Measurements from ENCODE around the gene TEX11.
"Not testable (repeated sequence)": the region's sequence is repeated elsewhere in the genome, so short reads cannot be mapped to it uniquely, and the experiment has no call there.

TEX11 gene

DNA sequence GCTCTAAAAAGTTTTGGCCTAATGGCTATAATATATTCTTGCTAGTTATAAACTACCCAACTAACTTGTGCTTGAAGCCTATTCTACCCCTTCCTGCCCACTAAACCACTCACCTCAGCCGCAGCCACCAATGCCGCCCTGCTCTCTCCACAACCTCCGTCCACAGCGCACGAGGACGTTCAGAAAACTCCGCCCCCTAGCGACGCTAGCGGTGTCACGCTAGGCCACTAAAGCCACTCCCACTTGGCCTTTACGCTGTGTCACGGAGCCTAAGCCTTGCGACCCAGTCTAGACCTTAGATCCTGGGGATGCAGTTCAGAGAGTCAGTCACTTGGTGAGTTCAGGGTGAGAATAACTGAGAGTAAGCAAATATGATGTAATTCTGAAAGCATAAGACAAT, at the start of gene TEX11:
Gene TEX11, minus strand, starts transcription at position 171 of the 400 bp plus-strand sequence. CDS start 922 bp downstream, outside the sequence.
- DNase-seq, result no peak

DNA sequence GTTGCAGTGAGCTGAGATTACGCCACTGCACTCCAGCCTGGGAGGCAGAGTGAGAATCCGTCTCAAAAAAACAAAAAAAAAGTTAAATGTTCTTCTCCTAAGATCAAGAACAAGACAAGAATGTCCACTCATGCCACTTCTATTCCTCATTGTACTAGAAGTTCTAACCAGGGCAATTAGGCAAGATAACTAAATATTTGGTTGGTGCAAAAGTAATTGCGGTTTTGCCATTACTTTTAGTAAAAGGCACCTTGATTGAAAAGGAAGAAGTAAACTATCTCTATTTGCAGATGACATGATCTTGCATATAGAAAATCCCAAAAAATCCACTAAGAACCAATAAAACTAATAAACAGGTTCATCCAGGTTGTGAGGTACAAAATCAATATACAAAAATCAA, 46.4 kb upstream of the TEX11 start:
- no peak for DNase-seq

DNA sequence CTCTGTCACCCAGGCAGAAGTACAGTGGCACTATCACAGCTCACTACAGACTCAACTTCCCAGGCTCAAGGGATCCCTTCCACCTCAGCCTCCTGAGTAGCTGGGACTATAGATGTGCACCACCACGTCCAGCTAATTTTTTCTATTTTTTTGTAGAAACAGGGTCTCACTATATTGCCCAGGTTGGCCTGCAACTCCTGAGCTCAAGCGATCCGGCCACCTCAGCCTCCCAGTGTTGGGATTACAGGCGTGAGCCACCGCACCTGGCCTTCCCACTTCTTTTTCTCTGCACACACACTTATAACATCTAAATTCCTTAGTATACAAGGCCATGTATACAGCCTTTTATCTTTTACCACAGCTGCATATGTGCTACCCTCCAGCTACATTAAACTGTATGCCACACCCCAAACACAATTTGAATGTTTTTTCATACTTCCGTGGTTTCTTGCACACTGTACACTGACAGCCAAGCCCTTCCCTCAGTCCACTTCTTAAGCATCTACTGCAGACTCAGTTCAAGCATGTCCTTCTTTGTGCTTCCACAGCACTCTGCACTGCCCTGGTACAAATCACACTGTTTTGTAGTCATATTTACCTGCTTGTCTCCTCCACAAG, 15.9 kb upstream of the TEX11 start:
- no peak for DNase-seq

DNA sequence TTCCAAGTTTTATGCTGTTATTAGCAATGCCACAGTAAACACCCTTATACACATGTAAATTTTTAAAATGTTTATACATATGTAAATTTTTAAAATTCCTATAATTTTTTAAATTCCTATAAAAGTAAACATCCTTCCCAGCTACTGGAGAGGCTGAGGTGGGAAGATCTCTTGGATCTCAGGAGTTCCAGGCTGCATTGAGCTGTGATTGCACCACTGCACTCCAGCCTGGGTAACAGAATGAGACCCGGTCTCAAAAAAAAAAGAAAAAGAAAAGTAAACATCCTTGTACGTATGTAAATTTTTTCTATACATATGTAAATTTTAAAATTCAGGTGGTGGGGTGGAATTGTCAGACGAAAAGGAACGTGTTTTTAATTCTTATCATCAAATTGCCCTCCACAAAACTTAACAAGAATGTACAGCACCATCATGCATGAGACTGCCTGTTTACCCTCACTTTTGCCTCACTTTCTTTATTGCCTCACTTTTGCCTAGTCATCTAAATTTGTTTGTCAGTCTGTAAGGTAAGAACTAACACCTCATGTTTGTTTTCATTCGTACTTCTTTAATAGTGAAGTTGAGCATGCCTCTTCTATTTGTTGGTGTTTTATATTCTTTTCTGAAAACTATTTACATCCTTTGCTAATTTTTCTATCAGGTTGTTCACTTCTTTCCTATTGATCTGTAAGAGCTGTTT, 14.4 kb upstream of the TEX11 start:
- DNase-seq, result no peak

DNA sequence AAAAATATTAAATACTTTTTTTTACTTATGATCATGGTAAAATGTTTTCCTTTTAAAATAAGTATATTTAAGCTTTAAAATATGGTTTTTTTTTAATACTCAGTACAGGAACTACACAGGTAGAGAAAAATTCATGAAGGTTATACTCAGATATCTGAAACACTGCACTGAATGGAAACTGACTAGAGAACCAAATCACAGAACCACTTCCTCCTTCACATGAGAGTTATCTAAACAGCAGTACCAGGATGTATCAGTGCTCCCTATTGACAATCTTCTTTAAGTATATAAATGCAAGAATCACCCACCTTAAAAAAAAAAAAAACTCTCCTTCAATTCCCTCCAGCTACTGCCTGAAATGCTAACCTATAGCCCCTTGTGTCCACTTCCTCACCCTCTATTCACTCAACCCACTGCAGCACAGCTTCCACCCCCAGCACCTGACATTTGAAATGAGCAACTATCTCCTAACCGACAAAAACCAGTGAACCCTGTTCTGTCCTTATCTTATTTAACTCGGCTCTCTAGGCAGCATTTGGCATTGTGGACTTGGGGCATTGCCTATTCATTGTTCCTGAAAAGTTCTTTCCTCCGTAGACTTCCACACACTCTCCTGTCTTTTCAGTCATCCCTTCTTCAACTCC, 13.3 kb upstream of the TEX11 start:
- no peak for DNase-seq

DNA sequence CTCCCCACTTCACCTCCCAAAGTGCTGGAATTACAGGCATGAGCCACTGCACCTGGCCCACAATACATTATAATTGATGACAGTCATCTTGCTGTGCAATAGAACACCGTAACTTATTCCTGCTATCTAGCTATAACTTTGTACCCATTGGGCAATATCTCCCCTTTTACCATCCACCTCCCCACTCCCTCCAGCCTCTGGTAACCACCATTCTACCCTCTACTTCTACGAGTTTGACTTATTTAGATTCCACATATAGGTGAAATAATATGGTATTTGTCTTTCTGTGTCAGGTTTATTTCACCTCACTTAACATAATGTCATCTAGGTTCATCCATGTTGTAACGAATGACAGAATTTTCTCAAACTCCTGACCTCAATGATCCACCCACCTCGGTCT, 8.2 kb upstream of the TEX11 start:
- no peak for DNase-seq

DNA sequence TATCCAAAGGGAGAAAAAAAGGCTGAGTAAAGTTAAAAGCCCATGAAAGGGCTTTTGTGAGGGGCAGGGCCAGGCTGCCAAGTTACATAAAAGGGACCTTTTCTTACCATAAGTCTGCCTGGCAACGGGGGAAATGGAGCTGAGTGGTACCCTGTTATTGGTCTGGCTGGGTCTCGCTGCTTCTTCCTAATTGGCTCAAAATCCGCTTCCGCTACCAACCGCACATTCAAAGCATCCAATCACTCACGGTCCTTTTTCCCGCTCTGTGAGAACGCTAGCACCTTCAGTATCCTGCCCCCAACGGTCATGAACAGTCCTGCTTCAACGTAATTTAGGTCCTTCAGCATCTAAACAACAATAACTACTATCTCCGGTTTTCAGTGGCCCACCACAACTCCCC, 611 bp downstream of the TEX11 start:
- DNase-seq, result no peak

DNA sequence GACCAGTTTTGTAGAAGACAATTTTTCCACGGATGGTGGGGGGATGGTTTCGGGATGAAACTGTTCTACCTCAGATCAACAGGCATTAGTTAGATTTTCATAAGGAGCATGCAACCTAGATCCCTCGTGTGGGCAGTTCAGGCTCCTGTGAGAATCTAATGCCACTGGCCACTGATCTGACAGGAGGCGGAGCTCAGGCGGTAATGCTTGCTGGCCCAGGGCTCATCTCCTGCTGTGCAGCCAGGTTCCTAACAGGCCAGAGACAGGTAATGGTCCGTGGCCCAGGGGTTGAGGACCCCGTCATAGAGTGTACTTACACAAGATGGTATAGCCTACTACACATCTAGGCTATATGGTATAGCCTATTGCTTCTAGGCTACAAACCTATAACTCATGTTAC, 7.0 kb downstream of the TEX11 start:
- DNase-seq, result no peak

DNA sequence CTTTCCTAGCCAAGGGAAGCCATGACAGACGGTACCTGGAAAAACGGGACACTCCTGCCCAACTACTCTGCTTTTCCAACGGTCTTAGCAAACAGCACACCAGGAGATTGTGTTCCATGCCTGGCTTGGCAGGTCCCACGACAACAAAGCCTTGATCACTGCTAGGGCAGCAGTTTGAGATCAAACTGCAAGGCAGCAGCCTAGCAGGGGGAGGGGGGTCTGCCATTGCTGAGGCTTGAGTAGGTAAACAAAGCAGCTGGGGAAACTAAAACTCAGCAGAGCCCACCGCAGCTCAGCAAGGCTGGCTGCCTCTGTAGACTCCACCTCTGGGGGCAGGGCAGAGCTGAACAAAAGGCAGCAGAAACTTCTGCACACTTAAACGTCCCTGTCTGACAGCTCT, 18.1 kb downstream of the TEX11 start:
- DNase-seq, result not testable (repeated sequence)

DNA sequence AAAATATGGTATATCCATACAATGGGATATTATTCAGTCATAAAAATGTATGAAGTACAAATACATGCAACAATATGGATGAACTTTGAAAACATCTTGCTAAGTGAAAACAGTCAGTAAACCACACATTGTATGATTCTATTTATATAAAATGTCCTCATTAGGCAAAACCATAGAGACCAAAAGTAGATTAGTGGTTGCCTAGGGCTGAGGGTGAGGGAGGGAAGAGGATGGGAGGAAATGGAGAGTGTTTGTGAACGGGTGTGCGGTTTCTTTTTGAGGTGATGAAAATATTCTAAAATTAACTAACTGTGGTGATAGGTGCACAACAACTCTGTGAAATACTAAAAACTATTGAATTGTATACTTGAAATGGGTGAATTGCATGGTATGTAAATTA, 29.6 kb downstream of the TEX11 start:
- DNase-seq, result no peak

DNA sequence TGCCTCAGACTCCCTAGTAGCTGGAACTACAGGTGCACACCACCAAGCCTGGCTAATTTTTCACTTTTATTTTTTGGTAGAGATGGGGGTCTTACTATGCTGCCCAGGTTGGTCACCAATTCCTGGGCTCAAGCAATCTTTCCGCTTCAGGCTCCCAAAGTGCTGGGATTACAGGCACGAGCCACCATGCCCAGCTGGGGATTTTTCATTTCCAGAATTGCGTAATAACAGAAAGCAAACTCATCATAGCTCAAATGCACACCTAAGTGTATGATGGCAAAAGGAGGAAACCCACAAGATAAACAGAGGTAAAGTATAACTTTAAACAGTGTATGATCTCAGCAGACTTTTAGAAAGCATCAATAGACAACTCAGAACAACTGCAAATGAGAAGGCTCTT, 56.2 kb downstream of the TEX11 start:
- no peak for DNase-seq

DNA sequence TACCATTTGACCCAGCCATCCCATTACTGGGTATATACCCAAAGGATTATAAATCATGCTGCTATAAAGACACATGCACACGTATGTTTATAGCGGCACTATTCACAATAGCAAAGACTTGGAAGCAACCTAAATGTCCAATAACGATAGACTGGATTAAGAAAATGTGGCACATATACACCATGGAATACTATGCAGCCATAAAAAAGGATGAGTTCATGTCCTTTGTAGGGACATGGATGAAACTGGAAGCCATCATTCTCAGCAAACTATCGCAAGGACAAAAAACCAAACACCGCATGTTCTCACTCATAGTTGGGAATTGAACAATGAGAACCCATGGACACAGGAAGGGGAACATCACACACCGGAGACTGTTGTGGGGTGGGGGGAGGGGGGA, 64.4 kb downstream of the TEX11 start:
- not testable (repeated sequence) for DNase-seq

DNA sequence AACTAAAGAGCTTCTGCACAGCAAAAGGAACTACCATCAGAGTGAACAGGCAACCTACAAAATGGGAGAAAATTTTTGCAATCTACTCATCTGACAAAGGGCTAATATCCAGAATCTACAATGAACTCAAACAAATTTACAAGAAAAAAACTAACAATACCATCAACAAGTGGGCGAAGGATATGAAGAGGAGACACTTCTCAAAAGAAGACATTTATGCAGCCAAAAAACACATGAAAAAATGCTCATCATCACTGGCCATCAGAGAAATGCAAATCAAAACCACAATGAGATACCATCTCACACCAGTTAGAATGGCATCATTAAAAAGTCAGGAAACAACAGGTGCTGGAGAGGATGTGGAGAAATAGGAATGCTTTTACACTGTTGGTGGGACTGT, 64.9 kb downstream of the TEX11 start:
- DNase-seq, result not testable (repeated sequence)

DNA sequence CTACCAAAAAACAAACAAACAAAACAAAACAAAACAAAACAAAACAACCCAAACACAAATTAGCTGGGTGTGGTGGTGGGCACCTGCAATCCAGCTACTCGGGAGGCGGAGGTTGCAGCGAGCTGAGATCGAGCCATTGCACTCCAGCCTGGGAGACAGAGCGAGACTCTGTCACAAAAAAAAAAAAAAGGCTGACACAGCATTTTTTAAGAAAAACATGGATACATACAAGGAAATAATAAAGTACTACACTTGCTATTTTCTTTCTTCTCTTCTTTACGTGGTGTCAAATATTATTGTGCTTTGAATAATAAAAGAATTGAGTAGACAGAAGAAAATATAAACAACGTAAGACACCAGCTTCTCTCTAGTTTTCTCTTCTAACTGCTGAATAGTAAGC, 73.9 kb downstream of the TEX11 start:
- DNase-seq, result no peak

DNA sequence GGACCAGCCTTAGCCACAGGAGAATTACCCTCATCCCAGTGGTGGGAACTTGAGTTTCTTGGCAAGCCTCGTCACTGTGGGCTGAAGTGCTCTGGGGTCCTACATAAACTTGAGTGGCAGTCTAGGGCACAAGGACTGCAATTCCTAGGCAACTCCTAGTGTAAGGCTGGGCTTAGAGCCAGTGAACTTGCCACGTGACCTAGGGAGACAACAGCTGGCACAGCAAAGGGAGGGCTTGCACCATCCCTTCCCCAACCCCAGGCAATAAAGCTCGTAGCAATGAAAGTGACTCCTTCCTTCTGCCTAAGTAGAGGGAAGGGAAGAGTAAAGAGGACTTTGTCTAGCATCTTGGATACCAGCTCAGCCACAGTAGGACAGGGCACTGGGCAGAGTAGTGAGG, 81.8 kb downstream of the TEX11 start:
- DNase-seq, result no peak

DNA sequence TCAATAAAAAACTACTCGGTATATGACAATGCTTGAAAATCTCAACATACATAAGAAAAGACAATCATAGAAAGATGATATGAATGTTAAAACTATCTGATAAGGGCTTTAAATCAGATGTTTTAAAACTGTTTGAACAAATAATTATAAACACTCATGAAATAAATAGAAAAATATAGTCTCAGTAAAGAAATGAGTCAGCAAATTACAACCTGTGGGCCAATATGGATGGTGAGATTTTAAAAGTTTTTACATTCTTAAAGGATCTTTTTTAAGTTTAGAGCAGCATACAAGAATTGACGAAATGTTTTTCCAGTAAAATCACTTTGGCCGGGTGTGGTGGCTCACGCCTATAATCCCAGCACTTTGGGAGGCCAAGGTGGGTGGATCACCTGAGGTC, 83.1 kb downstream of the TEX11 start:
- no peak for DNase-seq

DNA sequence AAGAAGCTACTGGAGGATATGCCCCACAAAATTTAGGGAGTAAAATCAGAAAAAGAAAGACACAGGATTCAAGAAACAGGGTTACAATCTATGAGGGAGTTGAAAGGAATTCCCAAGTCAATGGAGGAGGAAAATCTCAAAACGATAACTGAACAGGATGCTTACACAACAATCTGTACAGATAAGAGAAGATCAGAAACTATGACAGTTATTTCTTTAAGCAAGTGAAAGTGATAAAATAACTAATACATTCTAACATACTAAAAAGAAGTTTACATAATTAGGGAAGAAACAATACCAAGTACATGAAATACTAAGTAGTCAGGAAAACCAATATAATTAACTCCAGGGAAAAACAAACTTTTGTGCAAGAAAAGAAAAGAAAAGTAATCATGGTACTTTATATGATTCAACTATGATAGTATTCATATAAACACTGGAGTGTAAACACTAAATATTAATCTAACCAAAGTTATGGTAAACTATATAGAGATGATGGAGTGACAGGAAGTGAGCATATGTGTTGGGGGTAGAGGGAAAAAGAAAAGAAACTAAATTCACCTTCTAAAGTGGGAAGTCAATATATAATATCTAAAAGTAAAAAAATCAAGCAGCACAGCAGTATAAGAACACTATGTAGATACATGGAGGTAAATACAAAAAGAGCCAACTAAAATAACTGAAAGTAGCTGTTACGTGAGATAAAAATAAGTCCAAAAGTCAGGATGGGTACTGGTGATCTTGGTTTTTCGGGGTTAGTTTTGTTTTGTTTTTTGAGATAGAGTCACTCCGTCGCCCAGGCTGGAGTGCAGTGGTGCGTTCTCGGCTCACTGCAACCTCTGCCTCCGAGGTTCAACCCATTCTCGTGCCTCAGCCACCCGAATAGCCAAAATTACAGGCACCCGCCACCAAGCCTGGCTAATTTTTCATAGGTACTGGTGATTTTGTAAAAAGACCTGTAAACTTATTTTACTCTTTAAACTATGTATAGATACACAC, 99.3 kb downstream of the TEX11 start:
- no peak for DNase-seq

DNA sequence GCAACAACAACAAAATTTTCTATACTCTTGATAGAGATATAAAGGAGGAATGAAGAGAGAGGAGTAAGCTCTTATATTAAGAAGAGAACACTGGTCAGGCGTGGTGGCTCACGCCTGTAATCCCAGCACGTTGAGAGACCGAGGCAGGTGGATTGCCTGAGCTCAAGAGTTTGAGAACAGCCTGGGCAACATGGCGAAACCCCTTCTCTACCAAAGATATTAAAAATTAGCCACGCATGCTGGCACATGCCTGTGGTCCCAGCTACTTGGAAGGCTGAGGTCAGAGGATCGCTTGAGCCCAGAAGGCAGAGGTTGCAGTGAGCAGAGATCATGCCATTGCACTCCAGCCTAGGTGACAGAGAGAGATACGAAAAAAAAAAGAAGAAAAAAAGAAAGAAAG, 102.4 kb downstream of the TEX11 start:
- no peak for DNase-seq

DNA sequence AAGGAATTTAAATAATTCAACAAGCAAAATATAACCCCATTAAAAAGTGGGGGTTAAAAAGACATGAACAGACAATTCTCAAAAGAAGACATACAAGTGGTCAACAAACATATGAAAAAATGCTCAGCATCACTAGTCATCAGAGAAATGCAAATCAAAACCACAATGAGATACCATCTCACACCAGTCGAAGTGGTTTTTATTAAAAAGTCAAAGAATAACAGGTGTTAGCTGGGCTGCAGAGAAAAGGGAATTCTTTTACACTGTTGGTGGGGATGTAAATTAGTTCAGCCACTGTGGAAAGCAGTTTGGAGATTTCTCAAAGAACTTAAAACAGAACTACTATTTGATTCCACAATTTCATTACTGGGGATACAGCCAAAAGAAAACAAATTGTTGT, 111.8 kb downstream of the TEX11 start:
- DNase-seq, result not testable (repeated sequence)

DNA sequence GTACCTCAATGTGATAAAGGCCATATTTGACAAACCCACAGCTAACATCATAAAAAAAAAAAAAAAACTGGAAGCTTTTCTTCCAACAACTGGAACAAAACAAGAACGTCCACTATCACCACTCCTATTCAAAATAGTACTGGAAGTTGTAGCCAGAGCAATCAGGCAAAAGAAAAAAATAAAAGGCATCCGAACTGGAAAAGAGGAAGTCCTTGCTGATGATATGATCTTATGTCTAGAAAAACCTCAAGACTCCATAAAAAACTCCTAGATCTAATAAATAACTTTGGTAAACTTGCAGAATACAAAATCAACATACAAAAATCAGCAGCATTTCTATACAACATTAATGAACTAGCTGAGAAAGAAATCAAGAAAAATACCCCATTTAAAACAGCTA, 134.3 kb downstream of the TEX11 start:
- peak; percentile 5 to 26 for DNase-seq

DNA sequence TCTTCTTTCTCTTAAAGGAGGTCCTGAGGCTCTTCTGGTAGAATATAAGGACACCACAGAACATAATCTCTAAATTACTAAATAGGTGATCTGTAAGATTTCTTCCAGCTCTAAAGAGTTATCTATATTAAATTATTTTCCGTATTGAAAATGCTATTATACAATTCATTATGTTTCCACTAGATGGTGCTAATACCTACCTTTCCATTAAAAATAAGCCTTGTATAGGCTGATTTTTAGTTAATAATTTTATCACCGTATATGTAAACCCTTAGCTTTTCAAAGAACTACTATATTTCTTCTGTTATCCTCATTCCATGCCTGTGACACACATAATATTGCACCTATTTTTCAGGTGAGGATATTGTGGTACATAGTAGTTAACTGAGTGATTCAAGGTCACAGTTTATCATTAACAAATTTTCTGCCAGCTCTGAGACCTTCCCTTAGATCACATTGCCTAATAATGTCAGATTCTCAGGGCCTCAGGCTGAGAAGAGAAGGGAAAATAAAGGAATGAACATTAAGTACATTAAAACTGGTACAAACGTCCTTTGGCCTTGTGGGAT, 138.8 kb downstream of the TEX11 start:
- DNase-seq, result peak; percentile 32 to 34

DNA sequence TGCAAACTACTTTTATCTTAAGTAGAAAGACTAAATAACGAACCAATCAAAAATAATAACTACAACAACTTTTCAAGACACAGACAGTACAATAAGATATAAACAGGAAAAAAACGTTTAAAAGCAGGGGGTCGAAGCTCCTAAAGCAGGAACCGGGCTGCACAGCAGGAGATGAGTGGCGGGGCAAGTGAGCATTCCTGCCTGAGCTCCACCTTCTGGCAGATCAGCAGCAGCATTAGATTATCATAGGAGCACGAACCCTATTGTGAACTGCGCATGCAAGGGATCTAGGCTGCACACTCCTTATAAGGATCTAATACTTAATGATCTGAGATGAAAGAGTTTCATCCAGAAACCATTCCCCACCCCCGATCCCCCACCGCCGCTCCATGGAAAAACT, 146.2 kb downstream of the TEX11 start:
- no peak for DNase-seq

DNA sequence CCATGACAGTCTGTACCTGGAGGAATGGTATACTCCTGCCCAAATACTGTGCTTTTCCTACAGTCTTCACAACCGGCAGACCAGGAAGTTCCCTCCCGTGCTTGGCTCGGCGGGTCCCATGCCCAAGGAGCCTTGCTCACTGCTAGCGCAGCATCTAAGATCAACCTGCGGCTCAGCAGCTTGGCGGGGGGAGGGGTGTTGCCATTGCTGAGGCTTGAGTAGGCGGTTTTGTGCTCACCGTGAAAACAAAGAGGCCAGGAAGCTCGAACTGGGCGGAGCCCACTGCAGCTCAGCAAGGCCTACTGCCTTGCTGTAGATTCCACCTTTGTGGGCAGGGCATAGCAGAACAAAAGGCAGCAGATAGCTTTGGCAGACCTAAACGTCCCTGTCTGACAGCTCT, 152.7 kb downstream of the TEX11 start:
- DNase-seq, result no peak

All from Kasumi-1 (cell line).